ENCODE measurements around the gene APOL1. TPM values are rescaled to one million over a fixed set of nuclear protein-coding genes. Genes with fewer than 3 reads are reported as not detected.
"Not testable (repeated sequence)": the region's sequence is repeated elsewhere in the genome, so short reads cannot be mapped to it uniquely, and the experiment has no call there.

The APOL1 gene
- total RNA-seq, 1 donor from 2014 or later, result 10.4 TPM

DNA sequence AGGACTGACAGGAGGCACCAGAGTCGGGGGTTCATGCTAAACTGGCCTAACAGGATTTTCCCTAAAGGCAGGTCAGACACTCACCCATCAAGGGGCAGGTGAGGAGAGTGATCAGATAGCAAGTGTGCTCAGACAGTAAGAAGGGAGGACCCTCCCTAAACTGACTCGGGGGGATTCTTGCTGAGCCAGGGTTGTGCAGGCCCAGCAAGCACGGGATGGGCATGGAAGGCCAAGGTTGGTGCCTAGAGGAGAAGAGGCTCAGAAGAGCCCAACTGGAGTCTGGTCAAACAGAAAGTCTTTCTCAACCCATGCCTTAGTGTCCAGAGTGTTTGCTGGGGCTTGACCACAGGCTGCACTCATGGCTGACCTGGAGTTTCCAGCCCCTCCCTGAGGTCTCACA, 6.2 kb upstream of the APOL1 start:
- DNase-seq (no peak), ATAC-seq (ENCODE audit: low read depth) (no peak)
- ChIA-PET CTCF (no interaction called here), POLR2A (interaction anchor here (0.6 kb wide), 1 partner anchor 189 kb away, joined by 3 read pairs; no protein-coding TSS in a partner anchor)
- intact Hi-C loops (cut with micrococcal nuclease), result no loop called here
- no peak overlapping the region for H3K27ac Mint-ChIP-seq
- no peak overlapping the region for H3K4me3 Mint-ChIP-seq
- H3K4me1 Mint-ChIP-seq, result peaks cover 5% of the 10 kb centered on the region
- H3K9me3 Mint-ChIP-seq, result peaks cover 10% of the 10 kb centered on the region
- H3K27me3 Mint-ChIP-seq, result no peaks in the 10 kb centered on the region
- TF ChIP-seq, protein P1, sequence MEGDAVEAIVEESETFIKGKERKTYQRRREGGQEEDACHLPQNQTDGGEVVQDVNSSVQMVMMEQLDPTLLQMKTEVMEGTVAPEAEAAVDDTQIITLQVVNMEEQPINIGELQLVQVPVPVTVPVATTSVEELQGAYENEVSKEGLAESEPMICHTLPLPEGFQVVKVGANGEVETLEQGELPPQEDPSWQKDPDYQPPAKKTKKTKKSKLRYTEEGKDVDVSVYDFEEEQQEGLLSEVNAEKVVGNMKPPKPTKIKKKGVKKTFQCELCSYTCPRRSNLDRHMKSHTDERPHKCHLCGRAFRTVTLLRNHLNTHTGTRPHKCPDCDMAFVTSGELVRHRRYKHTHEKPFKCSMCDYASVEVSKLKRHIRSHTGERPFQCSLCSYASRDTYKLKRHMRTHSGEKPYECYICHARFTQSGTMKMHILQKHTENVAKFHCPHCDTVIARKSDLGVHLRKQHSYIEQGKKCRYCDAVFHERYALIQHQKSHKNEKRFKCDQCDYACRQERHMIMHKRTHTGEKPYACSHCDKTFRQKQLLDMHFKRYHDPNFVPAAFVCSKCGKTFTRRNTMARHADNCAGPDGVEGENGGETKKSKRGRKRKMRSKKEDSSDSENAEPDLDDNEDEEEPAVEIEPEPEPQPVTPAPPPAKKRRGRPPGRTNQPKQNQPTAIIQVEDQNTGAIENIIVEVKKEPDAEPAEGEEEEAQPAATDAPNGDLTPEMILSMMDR (IDR thresholded peaks at IDR 0.05), result no peak
- H3K36me3 Mint-ChIP-seq (ENCODE audit: low read depth), result no peaks in the 10 kb centered on the region

GRCh38 chr22:36247955-36248354, 5.0 kb upstream of the APOL1 start:
- Mint-ChIP-seq H3K4me3 (no peak overlapping the region), H3K27ac (no peak overlapping the region), H3K4me1 (peaks cover 11% of the 10 kb centered on the region), H3K27me3 (no peaks in the 10 kb centered on the region), H3K9me3 (peaks cover 10% of the 10 kb centered on the region), H3K36me3 (ENCODE audit: low read depth) (peaks cover 2% of the 10 kb centered on the region)
- intact Hi-C loops (cut with micrococcal nuclease), result no loop called here
- TF ChIP-seq, protein P1 (IDR thresholded peaks at IDR 0.05), result no peak
- POLR2A ChIA-PET, result no interaction called here
- no peak for ATAC-seq (ENCODE audit: low read depth)
- CTCF ChIA-PET, result no interaction called here
- no peak for DNase-seq

GRCh38 chr22:36249160-36249559, 3.8 kb upstream of the APOL1 start:
- Mint-ChIP-seq H3K4me3 (no peak overlapping the region), H3K27ac (no peak overlapping the region), H3K9me3 (peaks cover 7% of the 10 kb centered on the region), H3K36me3 (ENCODE audit: low read depth) (peaks cover 4% of the 10 kb centered on the region), H3K27me3 (no peaks in the 10 kb centered on the region), H3K4me1 (peaks cover 23% of the 10 kb centered on the region)
- POLR2A ChIA-PET, result interaction anchor here (1.2 kb wide), 1 partner anchor 10 kb away, joined by 3 read pairs; the partner anchor contains the start of gene APOL2
- intact Hi-C loops (cut with micrococcal nuclease), result no loop called here
- no peak for DNase-seq
- no peak for ATAC-seq (ENCODE audit: low read depth)
- CTCF ChIA-PET, result no interaction called here
- TF ChIP-seq, protein P1 (IDR thresholded peaks at IDR 0.05), result no peak

DNA sequence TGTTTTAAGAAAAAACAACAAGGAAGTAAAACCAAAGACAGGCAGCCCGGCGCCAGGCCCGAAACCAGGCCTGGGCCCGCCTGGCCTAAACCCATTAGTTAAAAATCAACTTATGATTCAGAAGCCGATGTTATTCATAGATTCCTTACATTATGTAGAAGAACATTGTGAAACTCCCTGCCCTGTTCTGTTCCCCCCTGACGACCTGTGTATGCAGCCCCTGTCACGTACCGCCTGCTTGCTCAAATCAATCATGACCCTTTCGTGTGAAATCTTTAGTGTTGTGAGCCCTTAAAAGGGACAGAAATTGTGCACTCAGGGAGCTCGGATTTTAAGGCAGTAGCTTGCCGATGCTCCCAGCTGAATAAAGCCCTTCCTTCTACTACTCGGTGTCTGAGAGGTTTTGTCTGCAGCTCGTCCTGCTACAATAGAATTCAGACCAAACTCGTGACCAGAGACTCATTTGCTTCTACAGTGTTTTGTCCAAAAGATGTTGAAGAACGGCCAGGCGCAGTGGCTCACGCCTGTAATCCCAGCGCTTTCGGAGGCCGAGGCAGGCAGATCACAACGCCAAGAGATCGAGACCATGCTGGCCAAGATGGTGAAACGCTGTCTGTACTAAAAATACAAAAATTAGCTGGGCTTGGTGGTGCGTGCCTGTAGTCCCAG, 2.5 kb upstream of the APOL1 start:
- not testable (repeated sequence) for H3K36me3 Mint-ChIP-seq (ENCODE audit: low read depth)
- CTCF ChIA-PET, result interaction anchor here (0.6 kb wide), 1 partner anchor 89 kb away, joined by 3 read pairs; no protein-coding TSS in a partner anchor

GRCh38 chr22:36251979-36252608, 839 bp upstream of the APOL1 start:
- POLR2A ChIA-PET, result interaction anchor here (3.2 kb wide), 1 partner anchor 14 kb away, joined by 13 read pairs; the partner anchor contains the start of gene APOL2
- not testable (repeated sequence) for DNase-seq; H3K4me3 Mint-ChIP-seq; H3K27me3 Mint-ChIP-seq; H3K9me3 Mint-ChIP-seq; ATAC-seq (ENCODE audit: low read depth); H3K36me3 Mint-ChIP-seq (ENCODE audit: low read depth)
- H3K4me1 Mint-ChIP-seq, result peaks cover 23% of the 10 kb centered on the region
- peak overlapping the region; percentile 86 for H3K27ac Mint-ChIP-seq
- CTCF ChIA-PET, result interaction anchor here (1.5 to 2.1 kb wide), 2 partner anchors 12 to 26 kb away, joined by 7 to 10 read pairs; partner anchors contain the start of gene APOL2
- intact Hi-C loops (cut with micrococcal nuclease), result loop anchor here (2.0 kb wide), 1 partner anchor 13 kb away; the partner anchor contains the start of gene APOL2

More for the DNA sequence above, 2.5 kb upstream of the APOL1 start:
- intact Hi-C loops (cut with micrococcal nuclease); H3K4me3 Mint-ChIP-seq; DNase-seq; H3K9me3 Mint-ChIP-seq; ATAC-seq (ENCODE audit: low read depth); H3K27me3 Mint-ChIP-seq: not testable (repeated sequence)
- POLR2A ChIA-PET, result interaction anchor here (0.7 kb wide), 1 partner anchor 173 kb away, joined by 5 read pairs; no protein-coding TSS in a partner anchor
- Mint-ChIP-seq H3K27ac (peak overlapping the region; percentile 54), H3K4me1 (peaks cover 23% of the 10 kb centered on the region)
